Neutrophil (primary cell): ENCODE data around the gene CGNL1.

Source experiments
- H3K27ac ChIP-seq: fragments of 200-600 bp; sonication (generic); 2 replicates; pipeline ENCODE4 v1.5.1; 2016; ENCODE audit warnings: mild to moderate bottlenecking, moderate library complexity
- H3K27me3 ChIP-seq: fragments of 200-600 bp; sonication (generic); 2 replicates; pipeline ENCODE4 v1.6.0; 2016; ENCODE audit warnings: mild to moderate bottlenecking
- H3K36me3 ChIP-seq: fragments of 200-600 bp; sonication (generic); 2 replicates; pipeline ENCODE4 v1.5.1; 2017
- H3K4me1 ChIP-seq, 2 experiments: fragments of 200-600 bp in 1 of 2; sonication (generic) in 1 of 2; 1 replicate in 1 of 2; 2 replicates in 1 of 2; pipeline versions ENCODE4 v1.5.1 to v1.6.1; 2013 to 2016; ENCODE audit warnings: low read depth in 1 of 2, low read length in 1 of 2, mild to moderate bottlenecking in 1 of 2, moderate library complexity in 1 of 2; ENCODE audit not compliant: control insufficient read depth in 1 of 2, insufficient read depth in 1 of 2
- H3K4me3 ChIP-seq, 2 experiments: fragments of 200-600 bp in 1 of 2; sonication (generic) in 1 of 2; 1 replicate in 1 of 2; 2 replicates in 1 of 2; pipeline ENCODE4 v1.5.1; 2013 to 2016; ENCODE audit warnings: low read depth in 1 of 2, low read length in 1 of 2, mild to moderate bottlenecking in 1 of 2, moderate library complexity in 1 of 2
- H3K9me3 ChIP-seq: fragments of 200-600 bp; sonication (generic); 2 replicates; pipeline ENCODE4 v1.5.1; 2016
- CTCF ChIP-seq: fragments of 200-600 bp; sonication (generic); IDR thresholded peaks from 2 replicates; pipeline ENCODE4 v1.5.1; 2016; ENCODE audit warnings: antibody characterized with exemption

The CGNL1 gene

GRCh38 chr15:57455929-57456328 is 79.6 kb downstream of the CGNL1 start:
- H3K36me3 ChIP-seq = no peaks in the 10 kb centered on the region
- no peak for TF ChIP-seq CTCF
- H3K27me3 ChIP-seq = no peaks in the 10 kb centered on the region
- no peaks in the 10 kb centered on the region for H3K4me1 ChIP-seq
- H3K9me3 ChIP-seq = no peaks in the 10 kb centered on the region
- no peak overlapping the region for H3K27ac ChIP-seq
- no peak overlapping the region for H3K4me3 ChIP-seq

- H3K36me3 ChIP-seq = no peaks in the 10 kb centered on the region
- no peaks in the 10 kb centered on the region for H3K9me3 ChIP-seq
- H3K27me3 ChIP-seq = no peaks in the 10 kb centered on the region
- TF ChIP-seq CTCF = no peak
- no peaks in the 10 kb centered on the region for H3K4me1 ChIP-seq
- H3K4me3 ChIP-seq = no peak overlapping the region
- no peak overlapping the region for H3K27ac ChIP-seq
Observed at GRCh38 chr15:57456559-57456958, 80.3 kb downstream of the CGNL1 start.

- Histone ChIP-seq H3K9me3 (no peaks in the 10 kb centered on the region), H3K27me3 (no peaks in the 10 kb centered on the region), H3K27ac (no peak overlapping the region), H3K4me1 (no peaks in the 10 kb centered on the region), H3K36me3 (no peaks in the 10 kb centered on the region), H3K4me3 (no peak overlapping the region)
- TF ChIP-seq CTCF = no peak
Observed at GRCh38 chr15:57457726-57458125, 81.4 kb downstream of the CGNL1 start.

DNA sequence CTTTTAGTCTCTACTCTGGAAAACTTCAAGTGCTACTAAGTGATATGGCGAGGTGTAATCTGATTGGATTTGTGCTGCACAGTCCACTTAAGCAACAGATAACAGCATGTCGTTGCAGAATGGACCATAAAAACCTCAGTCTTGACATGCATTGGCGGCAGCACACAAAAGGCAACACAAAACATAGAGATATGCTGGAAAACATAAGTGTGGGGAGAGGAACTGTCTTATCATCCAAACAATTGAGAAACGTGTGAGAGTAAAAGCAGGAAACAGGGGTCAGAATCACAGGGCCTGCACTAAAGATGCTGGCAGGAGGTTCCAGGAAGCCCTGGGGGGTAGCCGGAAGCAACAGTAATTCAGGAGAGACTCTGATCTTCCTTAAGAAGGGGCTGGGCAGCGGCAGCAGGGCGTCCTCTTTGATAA is 82.1 kb downstream of the CGNL1 start:
- Histone ChIP-seq H3K27me3 (no peaks in the 10 kb centered on the region), H3K9me3 (no peaks in the 10 kb centered on the region), H3K4me3 (no peak overlapping the region), H3K36me3 (no peaks in the 10 kb centered on the region), H3K27ac (no peak overlapping the region), H3K4me1 (no peaks in the 10 kb centered on the region)
- TF ChIP-seq CTCF = no peak

GRCh38 chr15:57460208-57460816 is 84.0 kb downstream of the CGNL1 start:
- no peaks in the 10 kb centered on the region for H3K9me3 ChIP-seq
- no peak overlapping the region for H3K4me3 ChIP-seq
- no peaks in the 10 kb centered on the region for H3K4me1 ChIP-seq
- no peak overlapping the region for H3K27ac ChIP-seq
- no peaks in the 10 kb centered on the region for H3K36me3 ChIP-seq
- no peak for TF ChIP-seq CTCF
- H3K27me3 ChIP-seq = no peaks in the 10 kb centered on the region

DNA sequence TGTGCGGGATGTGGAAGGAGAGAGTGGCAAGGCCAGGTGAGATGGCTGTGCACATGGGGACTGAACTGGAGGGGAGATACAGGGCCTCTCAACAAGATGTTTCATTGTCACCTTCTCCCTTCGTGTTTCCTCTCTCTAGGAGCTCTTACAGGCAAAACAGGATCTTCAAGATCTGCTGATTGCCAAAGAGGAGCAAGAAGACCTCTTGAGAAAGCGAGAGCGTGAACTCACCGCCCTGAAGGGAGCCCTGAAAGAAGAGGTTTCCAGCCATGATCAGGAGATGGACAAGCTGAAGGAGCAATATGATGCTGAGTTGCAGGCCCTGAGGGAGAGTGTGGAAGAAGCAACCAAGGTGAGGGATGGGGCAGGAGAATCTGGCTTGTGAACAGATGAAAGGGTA is 85.2 kb downstream of the CGNL1 start:
- H3K27me3 ChIP-seq = no peaks in the 10 kb centered on the region
- H3K27ac ChIP-seq = no peak overlapping the region
- H3K36me3 ChIP-seq = no peaks in the 10 kb centered on the region
- H3K4me3 ChIP-seq = no peak overlapping the region
- TF ChIP-seq CTCF = no peak
- no peaks in the 10 kb centered on the region for H3K9me3 ChIP-seq
- H3K4me1 ChIP-seq = no peaks in the 10 kb centered on the region
